KBM-7 (cell line): ENCODE measurements around the gene NAALADL2.
"Not testable (repeated sequence)": the region's sequence is repeated elsewhere in the genome, so short reads cannot be mapped to it uniquely, and the experiment has no call there.

ENCODE experiments used
- DNase-seq: peaks from one replicate; pipeline ENCODE4 v3.0.0-alpha.2; 2015
- in situ Hi-C: fragments of 300-500 bp; cut with MboI; formaldehyde crosslinking; loops from 2 replicates; pipeline ENCODE4 v1.14.3; 2020; ENCODE audit warnings: low sequenced_read_pairs, low pct_unique_long_range_greater_than_20kb, mixed read lengths

The NAALADL2 gene

GRCh38 chr3:175371187-175371586 lies 512.1 kb downstream of the NAALADL2 start:
- in situ Hi-C loops: not testable (repeated sequence)

DNA sequence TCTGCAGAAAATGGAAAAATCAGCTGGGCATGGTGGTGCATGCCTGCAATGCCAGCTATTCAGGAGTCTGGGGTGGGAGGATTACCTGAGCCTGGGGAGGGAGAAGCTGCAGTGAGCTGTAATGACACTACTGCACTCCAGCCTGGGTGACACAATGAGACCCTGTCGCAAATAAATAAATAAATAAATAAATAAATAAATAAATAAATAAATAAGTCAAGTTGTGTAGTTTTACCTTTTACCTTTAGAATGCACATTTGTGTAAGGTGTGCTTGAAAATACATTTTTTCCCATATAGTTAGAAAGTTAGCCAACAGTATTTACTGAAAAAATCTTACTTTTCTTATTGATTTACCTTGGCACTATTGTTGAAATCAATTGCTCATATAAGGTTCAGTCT lies 515.6 kb downstream of the NAALADL2 start:
- no peak for DNase-seq
- in situ Hi-C loops: no loop called here

More at GRCh38 chr3:175371187-175371586, 512.1 kb downstream of the NAALADL2 start:
- not testable (repeated sequence) for DNase-seq

DNA sequence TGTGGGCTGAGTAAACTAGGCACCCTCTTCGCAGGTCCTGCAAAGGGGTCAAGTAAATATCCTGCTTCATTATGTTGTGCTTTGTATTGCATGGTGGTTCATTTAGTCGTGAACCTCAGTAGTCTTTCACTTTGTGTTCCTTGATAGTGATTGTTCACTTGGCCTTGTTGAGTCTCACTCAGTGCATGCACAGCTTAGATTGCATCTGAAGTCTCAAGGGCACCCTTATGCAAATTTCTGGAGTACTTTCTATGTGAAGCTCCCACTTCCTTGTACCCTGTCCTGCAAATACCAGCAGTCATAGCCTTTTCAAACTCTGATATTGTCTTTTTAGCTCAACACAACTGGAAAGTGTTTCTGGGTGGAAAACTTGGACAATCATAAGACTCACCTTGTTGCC lies 519.2 kb downstream of the NAALADL2 start:
- in situ Hi-C loops: no loop called here
- DNase-seq: no peak

DNA sequence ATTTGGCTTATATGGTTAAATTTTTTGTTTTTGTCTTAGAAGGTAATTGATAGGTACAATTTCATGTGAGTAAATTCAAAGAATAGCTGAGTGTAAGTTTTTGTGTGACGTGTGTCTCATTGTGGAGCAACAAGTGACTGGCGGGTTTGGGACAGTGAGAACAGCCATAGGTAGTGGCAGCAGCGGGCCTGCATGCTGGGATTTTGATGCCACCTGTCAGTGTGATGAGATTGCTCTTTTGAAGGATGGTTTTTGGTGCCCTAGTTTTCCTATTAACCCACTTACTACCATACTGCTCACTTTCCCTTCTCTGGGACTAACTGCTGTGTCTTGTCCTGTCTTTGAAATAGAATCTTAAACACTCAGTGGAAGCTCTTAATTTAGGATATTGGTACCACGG lies 522.6 kb downstream of the NAALADL2 start:
- in situ Hi-C loops: no loop called here
- DNase-seq: no peak

GRCh38 chr3:175383371-175383770 lies 524.2 kb downstream of the NAALADL2 start:
- in situ Hi-C loops: no loop called here
- DNase-seq: no peak

GRCh38 chr3:175383813-175384212 lies 524.7 kb downstream of the NAALADL2 start:
- DNase-seq: no peak
- in situ Hi-C loops: no loop called here

GRCh38 chr3:175384569-175384968 lies 525.4 kb downstream of the NAALADL2 start:
- no peak for DNase-seq

GRCh38 chr3:175386630-175387029 lies 527.5 kb downstream of the NAALADL2 start:
- no peak for DNase-seq

More at GRCh38 chr3:175384569-175384968, 525.4 kb downstream of the NAALADL2 start:
- in situ Hi-C loops: no loop called here

DNA sequence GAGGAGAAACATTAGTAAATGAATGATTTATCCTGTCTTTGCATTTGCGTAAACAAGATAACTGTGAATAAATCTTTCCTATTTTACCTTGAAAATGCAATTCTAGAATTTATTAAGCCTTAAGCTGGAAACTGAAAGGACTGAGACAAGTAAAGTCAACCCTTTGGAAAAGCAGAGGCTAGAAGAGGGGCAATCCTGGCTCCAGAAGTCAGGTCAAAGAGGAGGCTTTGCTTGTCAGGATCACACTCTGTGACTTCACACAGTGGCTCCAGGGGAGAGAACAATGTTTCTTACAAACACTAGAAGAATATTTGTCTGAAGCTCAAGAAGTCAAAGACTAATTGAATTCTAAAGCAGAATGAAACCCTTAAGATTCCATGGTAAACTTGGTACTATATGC lies 530.4 kb downstream of the NAALADL2 start:
- in situ Hi-C loops: no loop called here
- no peak for DNase-seq

More at GRCh38 chr3:175386630-175387029, 527.5 kb downstream of the NAALADL2 start:
- in situ Hi-C loops: no loop called here

- no peak for DNase-seq
Observed at GRCh38 chr3:175391601-175392000, 532.5 kb downstream of the NAALADL2 start.

DNA sequence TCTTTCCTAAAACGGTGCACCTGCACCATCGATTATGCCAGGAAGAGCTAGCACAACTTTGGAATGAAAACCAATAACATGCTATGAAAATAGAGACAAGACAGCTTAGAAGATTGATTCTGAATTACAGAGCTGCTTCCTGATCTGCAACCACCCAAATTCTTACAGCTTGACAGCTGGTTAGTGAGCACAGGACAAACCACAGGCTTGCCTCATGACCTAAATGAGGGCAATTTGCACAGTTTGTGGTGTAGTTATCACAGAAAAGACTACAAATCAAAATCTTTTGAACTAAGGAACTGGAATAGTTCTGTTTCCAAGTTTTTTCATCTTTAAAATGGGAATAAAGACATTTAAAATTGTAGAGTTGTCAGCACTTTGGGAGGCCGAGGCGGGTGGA lies 533.5 kb downstream of the NAALADL2 start:
- in situ Hi-C loops: no loop called here
- no peak for DNase-seq

More at GRCh38 chr3:175391601-175392000, 532.5 kb downstream of the NAALADL2 start:
- in situ Hi-C loops: no loop called here

DNA sequence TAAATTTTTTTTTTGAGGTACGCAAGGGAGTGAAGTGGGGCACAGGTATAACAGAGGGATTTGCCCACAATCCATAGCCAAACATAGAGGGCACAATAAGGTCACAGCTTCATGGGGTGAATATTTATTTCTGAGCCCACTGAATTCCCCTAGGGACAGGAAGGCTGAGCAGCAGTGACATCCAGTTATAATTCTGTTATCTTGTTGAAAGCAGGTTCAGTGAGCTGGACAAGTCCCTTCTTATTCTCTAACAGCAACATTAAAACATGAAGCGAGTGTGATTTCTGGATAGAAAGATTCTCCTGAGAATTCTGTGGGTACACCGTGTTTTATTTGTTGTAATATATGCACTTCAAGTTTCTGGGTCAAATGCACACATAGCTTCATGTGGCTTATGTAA lies 538.2 kb downstream of the NAALADL2 start:
- no peak for DNase-seq
- in situ Hi-C loops: no loop called here

DNA sequence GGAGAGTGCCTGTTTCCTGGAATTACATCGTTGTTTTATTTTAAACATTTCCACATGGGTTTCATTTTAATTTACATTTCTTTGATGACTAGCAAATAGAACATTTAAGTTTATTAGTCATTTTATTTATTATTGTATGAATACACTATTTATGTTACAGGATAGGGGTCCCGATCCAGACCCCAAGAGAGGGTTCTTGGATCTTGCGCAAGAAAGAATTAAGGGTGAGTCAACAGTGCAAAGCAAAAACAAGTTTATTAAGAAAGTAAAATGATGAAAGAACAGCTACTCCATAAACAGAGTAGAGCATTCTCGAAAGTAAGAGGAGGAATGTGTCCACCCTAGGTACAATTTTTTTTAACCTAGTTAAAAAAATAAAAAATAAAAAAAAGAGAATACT lies 539.5 kb downstream of the NAALADL2 start:
- no peak for DNase-seq
- in situ Hi-C loops: no loop called here

- no peak for DNase-seq
- in situ Hi-C loops: no loop called here
Observed at GRCh38 chr3:175399156-175399840, 540.2 kb downstream of the NAALADL2 start.

GRCh38 chr3:175404027-175404426 lies 544.9 kb downstream of the NAALADL2 start:
- DNase-seq: no peak

DNA sequence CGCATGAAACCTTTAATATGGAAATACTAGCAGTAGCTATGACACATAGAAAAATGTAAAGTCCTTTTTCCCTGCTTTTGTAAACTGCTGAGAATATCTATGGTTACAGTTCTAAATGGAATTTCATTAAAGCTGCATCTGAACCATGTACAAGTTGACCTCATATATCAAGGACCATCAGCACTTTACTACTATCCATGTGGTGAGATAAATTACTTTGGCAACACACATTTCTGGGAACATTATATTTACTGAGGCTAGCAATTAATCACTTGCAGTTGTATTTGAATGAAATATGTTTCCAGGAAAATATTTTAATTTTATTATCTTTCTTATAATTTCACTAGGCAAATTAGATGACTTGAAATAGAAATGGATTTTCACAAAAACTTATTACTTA lies 545.5 kb downstream of the NAALADL2 start:
- no peak for DNase-seq
- in situ Hi-C loops: no loop called here

More at GRCh38 chr3:175404027-175404426, 544.9 kb downstream of the NAALADL2 start:
- in situ Hi-C loops: no loop called here

- in situ Hi-C loops: no loop called here
- DNase-seq: no peak
Observed at GRCh38 chr3:175410251-175410650, 551.1 kb downstream of the NAALADL2 start.

DNA sequence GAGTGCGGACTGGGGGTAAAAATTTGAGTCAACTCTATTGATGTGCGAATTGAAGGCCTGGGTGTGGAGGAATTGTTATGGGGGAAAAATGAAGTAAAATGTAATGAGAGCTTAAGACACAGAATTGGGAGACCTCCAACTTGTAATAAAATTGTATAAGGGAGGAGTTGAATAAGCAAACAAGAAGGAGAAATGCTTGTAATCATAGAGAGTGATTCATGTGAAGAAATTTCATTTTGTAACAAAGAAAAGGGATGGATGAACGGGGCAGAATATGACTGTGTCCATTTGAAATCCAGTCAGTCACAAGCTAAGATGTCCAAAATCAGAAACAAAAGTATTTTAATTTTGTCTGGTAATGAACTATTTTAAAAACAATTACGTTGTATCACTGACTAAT lies 552.3 kb downstream of the NAALADL2 start:
- no peak for DNase-seq
- in situ Hi-C loops: no loop called here

- in situ Hi-C loops: no loop called here
- DNase-seq: no peak
Observed at GRCh38 chr3:175411946-175412345, 552.8 kb downstream of the NAALADL2 start.

DNA sequence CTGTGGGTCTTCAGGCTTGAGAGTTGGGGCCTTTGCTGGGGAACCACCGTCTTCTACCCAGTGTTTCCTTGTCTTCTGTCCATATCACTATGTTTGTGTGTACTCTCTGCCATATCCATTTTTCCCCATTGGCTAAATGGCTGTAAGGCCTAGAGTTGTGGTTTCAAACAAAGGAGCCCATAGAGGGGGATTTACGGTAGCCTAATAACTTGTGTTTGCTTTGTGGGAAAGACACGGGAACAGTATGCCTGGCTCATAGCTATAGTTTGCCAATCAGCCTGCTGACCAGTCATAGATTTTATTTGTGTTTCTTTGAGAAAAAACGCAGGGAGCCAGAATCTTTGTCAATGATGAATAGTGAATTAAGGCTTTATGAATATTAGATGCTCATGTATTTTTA lies 554.8 kb downstream of the NAALADL2 start:
- no peak for DNase-seq
- in situ Hi-C loops: no loop called here

DNA sequence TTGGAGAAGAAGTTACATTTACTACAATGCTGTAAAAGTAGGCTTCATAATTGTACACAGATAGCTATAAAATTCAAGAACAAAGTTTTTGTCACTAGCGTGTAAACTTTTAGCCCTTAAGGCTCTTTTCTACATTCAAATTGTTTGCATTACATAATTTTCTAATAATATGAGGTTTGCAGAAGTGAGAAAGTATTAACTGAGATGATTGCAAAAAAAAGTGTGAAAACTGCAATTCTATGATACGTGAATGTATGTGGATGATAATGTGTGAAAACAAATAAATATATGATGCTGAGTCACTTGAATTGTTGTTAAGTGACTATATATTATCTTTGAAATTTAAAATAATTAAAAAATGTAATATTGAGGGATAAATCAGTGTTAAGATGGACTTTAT lies 557.5 kb downstream of the NAALADL2 start:
- DNase-seq: no peak
- in situ Hi-C loops: no loop called here
